Psoas muscle (tissue), 8 donors: ENCODE results near the gene MTMR1. TPM values are rescaled to one million over a fixed set of nuclear protein-coding genes. Genes with fewer than 3 reads are reported as not detected.

Source experiments
- ATAC-seq, 4 donors: fragments of 200-7000 bp; cut with Tn5 transposase; one replicate each; pipeline ENCODE4 v1.9.1; 2020; ENCODE audit warnings: moderate library complexity in 3 of 4, mild to moderate bottlenecking in 2 of 4
- DNase-seq, 2 donors: peaks; one replicate each; pipeline ENCODE4 v3.0.0-alpha.2; 2020
- H3K27ac ChIP-seq: fragments of 200-600 bp; one replicate; pipeline ENCODE4 v1.8.0; 2022
- H3K27me3 ChIP-seq, 3 donors: fragments of 200-600 bp in 1 of 3; one replicate each; pipeline versions ENCODE4 v1.6.1 to v1.8.0; 2013 to 2022; ENCODE audit warnings: low read length in 2 of 3, mild to moderate bottlenecking in 2 of 3, moderate library complexity in 1 of 3; ENCODE audit not compliant: insufficient read depth in 3 of 3
- H3K36me3 ChIP-seq, 2 donors: fragments of 200-600 bp in 1 of 2; one replicate each; pipeline versions ENCODE4 v1.6.1 to v1.8.0; 2013 to 2022; ENCODE audit warnings: low read depth in 1 of 2, mild to moderate bottlenecking in 1 of 2, moderate library complexity in 1 of 2; ENCODE audit not compliant: insufficient read depth in 1 of 2
- H3K4me1 ChIP-seq: fragments of 200-600 bp; one replicate; pipeline ENCODE4 v1.8.0; 2022
- H3K4me3 ChIP-seq: fragments of 200-600 bp; one replicate; pipeline ENCODE4 v1.8.0; 2022; ENCODE audit warnings: mild to moderate bottlenecking
- H3K9me3 ChIP-seq: fragments of 200-600 bp; one replicate; pipeline ENCODE4 v1.8.0; 2022
- WGBS, 3 donors: extraction: QIAGEN DNeasy Blood & Tissue Kit; methylation state at CpG; one replicate each; pipeline versions ENCODE4 v1.1.6 to v1.1.7; 2013; 5-methylcytosine and 5-hydroxymethylcytosine counted together
- intact Hi-C, 2 donors: fragments of 100-400 bp; cut with DNase I; formaldehyde crosslinking; loops; one replicate each; pipeline versions ENCODE4 v1.11.0 to v1.14.2; 2022
- polyA plus RNA-seq, 3 donors: library from polyadenylated mRNA; stranded (reverse); fragments of 200-250 nt; gene quantifications; one replicate each; pipeline ENCODE4 v1.2.3, GENCODE V29; 2013
- total RNA-seq, 4 donors: library from RNA; stranded (reverse); fragmentation: NEBNext Ultra II Directional in 2 of 4; extraction: Animal tissue kit (Norgen Biotek cat#: 25700) in 2 of 4; gene quantifications; one replicate each; pipeline versions ENCODE4 v1.2.1 to v1.2.4, GENCODE V29; 2021 to 2023
- TF ChIP-seq, protein P1 (sequence below): fragments of 200-600 bp; IDR thresholded peaks from one replicate; pipeline ENCODE4 v1.8.0; 2022; ENCODE audit warnings: antibody characterized with exemption
- donor health status: healthy with polysubstance abuse.
- donor health status: DM: no; HTN: no; CAD: no; lungs with moderate emphysema.
- donor health status: Bipolar disorder and iron deficiency.
- donor health status: healthy.
- donor health status: DM: yes; HTN: yes; CAD: no.
- donor health status: DM: no; HTN: no; CAD: no.
- donor health status: DM: no; HTN: no; CAD: no.
- donor health status: DM: yes; HTN: yes; CAD: no.

The MTMR1 gene
- total and polyA plus RNA-seq, 7 donors: 8.9 to 48.6 (median 27.9) TPM

DNA sequence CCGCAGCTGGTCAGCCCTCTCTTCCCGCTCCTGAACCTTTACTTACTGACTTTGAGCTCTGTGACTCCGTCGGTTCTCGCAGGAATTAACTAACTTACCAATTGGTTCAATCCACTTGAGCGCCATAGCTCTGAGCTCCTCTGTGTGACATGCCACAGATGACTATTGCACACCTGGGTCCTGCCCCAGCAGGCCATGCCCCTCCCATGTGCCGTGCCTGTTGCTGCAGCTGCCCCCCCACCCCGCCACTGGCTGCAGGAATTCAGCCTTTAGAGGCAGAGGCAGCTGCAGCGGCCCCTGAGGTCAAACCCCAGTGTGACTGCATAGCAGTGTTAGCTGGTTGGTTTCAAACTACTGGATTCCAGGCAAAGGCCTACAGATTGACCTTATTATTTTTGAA is 70.6 kb downstream of the MTMR1 start:
- 70 to 73% (median 72%) methylated on average over 9 of the region's 9 CpGs for WGBS, 3 donors
- TF ChIP-seq, protein P1, sequence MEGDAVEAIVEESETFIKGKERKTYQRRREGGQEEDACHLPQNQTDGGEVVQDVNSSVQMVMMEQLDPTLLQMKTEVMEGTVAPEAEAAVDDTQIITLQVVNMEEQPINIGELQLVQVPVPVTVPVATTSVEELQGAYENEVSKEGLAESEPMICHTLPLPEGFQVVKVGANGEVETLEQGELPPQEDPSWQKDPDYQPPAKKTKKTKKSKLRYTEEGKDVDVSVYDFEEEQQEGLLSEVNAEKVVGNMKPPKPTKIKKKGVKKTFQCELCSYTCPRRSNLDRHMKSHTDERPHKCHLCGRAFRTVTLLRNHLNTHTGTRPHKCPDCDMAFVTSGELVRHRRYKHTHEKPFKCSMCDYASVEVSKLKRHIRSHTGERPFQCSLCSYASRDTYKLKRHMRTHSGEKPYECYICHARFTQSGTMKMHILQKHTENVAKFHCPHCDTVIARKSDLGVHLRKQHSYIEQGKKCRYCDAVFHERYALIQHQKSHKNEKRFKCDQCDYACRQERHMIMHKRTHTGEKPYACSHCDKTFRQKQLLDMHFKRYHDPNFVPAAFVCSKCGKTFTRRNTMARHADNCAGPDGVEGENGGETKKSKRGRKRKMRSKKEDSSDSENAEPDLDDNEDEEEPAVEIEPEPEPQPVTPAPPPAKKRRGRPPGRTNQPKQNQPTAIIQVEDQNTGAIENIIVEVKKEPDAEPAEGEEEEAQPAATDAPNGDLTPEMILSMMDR: no peak
- Histone ChIP-seq H3K27ac (no peak overlapping the region), H3K9me3 (no peaks in the 10 kb centered on the region), H3K27me3 (no peaks in the 10 kb centered on the region), H3K4me1 (no peaks in the 10 kb centered on the region), H3K4me3 (no peak overlapping the region), H3K36me3 (peaks cover 0 to 16% of the 10 kb centered on the region in 2 donors)
- ATAC-seq (no peak), DNase-seq (no peak)
- intact Hi-C loops: no loop called here

DNA sequence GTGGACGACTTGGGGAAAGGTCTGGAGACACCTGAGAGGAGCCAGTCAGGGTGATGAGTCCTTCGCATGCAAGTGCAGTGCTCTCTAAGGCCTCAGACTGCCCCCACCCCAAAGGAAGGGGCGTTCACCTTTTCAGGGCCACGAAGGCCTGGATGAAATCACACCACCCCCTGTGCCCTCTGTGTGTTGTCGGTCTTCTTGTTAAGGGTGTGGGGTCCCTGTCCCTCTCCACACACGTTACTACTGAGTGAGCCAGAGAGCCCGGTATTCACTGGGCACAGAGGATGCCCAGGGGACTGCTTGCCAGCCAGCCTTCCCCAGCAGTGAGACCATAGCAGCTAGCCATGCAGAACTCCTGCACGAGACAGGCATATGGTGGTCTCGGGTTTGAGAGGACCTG is 72.0 kb downstream of the MTMR1 start:
- no peak for DNase-seq
- intact Hi-C loops: no loop called here

GRCh38 chrX:150765782-150766350 is 72.7 kb downstream of the MTMR1 start:
- peaks cover 0 to 26% of the 10 kb centered on the region in 2 donors for H3K36me3 ChIP-seq
- no peaks in the 10 kb centered on the region for H3K4me1 ChIP-seq
- DNase-seq (no peak), ATAC-seq (no peak)
- no peaks in the 10 kb centered on the region for H3K27me3 ChIP-seq
- whole genome bisulfite sequencing, 3 donors: 79 to 87% (median 86%) methylated on average over 16 to 19 of the region's 19 CpGs
- no peak overlapping the region for H3K4me3 ChIP-seq
- no peaks in the 10 kb centered on the region for H3K9me3 ChIP-seq
- intact Hi-C loops: no loop called here
- H3K27ac ChIP-seq: no peak overlapping the region
- TF ChIP-seq, protein P1: no peak

More for the DNA sequence above, 72.0 kb downstream of the MTMR1 start:
- no peak for ATAC-seq
- Histone ChIP-seq H3K27ac (no peak overlapping the region), H3K27me3 (no peaks in the 10 kb centered on the region), H3K4me3 (no peak overlapping the region), H3K9me3 (no peaks in the 10 kb centered on the region), H3K36me3 (peaks cover 0 to 21% of the 10 kb centered on the region in 2 donors), H3K4me1 (no peaks in the 10 kb centered on the region)
- WGBS, 3 donors: 65 to 88% (median 68%) methylated on average over 9 of the region's 9 CpGs
- TF ChIP-seq, protein P1: no peak

- no peaks in the 10 kb centered on the region for H3K4me1 ChIP-seq
- TF ChIP-seq, protein P1: no peak
- intact Hi-C loops: no loop called here
- H3K9me3 ChIP-seq: no peaks in the 10 kb centered on the region
- 72 to 81% (median 76%) methylated on average over 13 of the region's 13 CpGs for whole genome bisulfite sequencing, 3 donors
- peak in 3 of 4 donors; percentile 23 to 35 (median 26) for ATAC-seq
- DNase-seq: no peak
- H3K36me3 ChIP-seq: peaks cover 0 to 26% of the 10 kb centered on the region in 2 donors
- H3K27ac ChIP-seq: no peak overlapping the region
- no peak overlapping the region for H3K4me3 ChIP-seq
- no peaks in the 10 kb centered on the region for H3K27me3 ChIP-seq
Observed at GRCh38 chrX:150766351-150767044, 73.3 kb downstream of the MTMR1 start.
